NCI-H748 treated with DMSO at 0.1 percent for 48 hours (cell line): Measurements from ENCODE around the gene CEACAM1.
"Not testable (repeated sequence)": the region's sequence is repeated elsewhere in the genome, so short reads cannot be mapped to it uniquely, and the experiment has no call there.

Experiments used
- DNase-seq: peaks from one replicate; lab custom pipeline; 2025; lab: John Stamatoyannopoulos, UW

CEACAM1 gene

GRCh38 chr19:42474743-42475142 lies 53.5 kb downstream of the CEACAM1 start:
- DNase-seq = no peak

GRCh38 chr19:42473686-42474085 lies 54.6 kb downstream of the CEACAM1 start:
- no peak for DNase-seq

GRCh38 chr19:42472402-42473147 lies 55.7 kb downstream of the CEACAM1 start:
- DNase-seq = no peak

GRCh38 chr19:42471554-42472249 lies 56.6 kb downstream of the CEACAM1 start:
- DNase-seq = no peak

- DNase-seq = no peak
These were observed 58.7 kb downstream of the CEACAM1 start for GRCh38 chr19:42469311-42470235.

GRCh38 chr19:42468273-42468796 lies 59.9 kb downstream of the CEACAM1 start:
- DNase-seq = no peak

GRCh38 chr19:42467183-42467760 lies 61.0 kb downstream of the CEACAM1 start:
- no peak for DNase-seq

GRCh38 chr19:42466521-42467182 lies 61.6 kb downstream of the CEACAM1 start:
- no peak for DNase-seq

- DNase-seq = no peak
These were observed 62.4 kb downstream of the CEACAM1 start for GRCh38 chr19:42465827-42466280.

- DNase-seq = no peak
These were observed 66.5 kb downstream of the CEACAM1 start for GRCh38 chr19:42461700-42462324.

GRCh38 chr19:42461231-42461630 lies 67.0 kb downstream of the CEACAM1 start:
- DNase-seq = not testable (repeated sequence)

- no peak for DNase-seq
These were observed 68.4 kb downstream of the CEACAM1 start for GRCh38 chr19:42459926-42460325.
